HepG2 (cell line): ENCODE measurements around the gene SLC43A1. TPM values are rescaled to one million over a fixed set of nuclear protein-coding genes. Genes with fewer than 3 reads are reported as not detected.

Source experiments
- BATF2 ChIP-seq: sonication (generic); formaldehyde crosslinking; IDR thresholded peaks from 2 replicates; pipeline ENCODE4 v1.8.0; 2022; ENCODE audit warnings: mild to moderate bottlenecking, missing genetic modification reagents, moderate library complexity
- NR2F6 ChIP-seq, 2 experiments: IDR thresholded peaks; 2 replicates each; pipeline ENCODE4 v1.6.1; 2016; ENCODE audit warnings: antibody characterized with exemption in 1 of 2, mild to moderate bottlenecking in 1 of 2
- PHF8 ChIP-seq: sonication (generic); formaldehyde crosslinking; IDR thresholded peaks from 2 replicates; pipeline ENCODE4 v1.5.0; 2020; ENCODE audit warnings: missing genetic modification reagents
- REXO4 ChIP-seq: sonication (generic); formaldehyde crosslinking; IDR thresholded peaks from 2 replicates; pipeline ENCODE4 v1.8.0; 2022; ENCODE audit warnings: missing genetic modification reagents, mild to moderate bottlenecking, borderline replicate concordance
- STAG1 ChIP-seq: sonication (generic); formaldehyde crosslinking; IDR thresholded peaks from 2 replicates; pipeline ENCODE4 v1.4.0; 2020; ENCODE audit warnings: missing genetic modification reagents
- THAP9 ChIP-seq: sonication (generic); formaldehyde crosslinking; IDR thresholded peaks from 2 replicates; pipeline ENCODE4; 2020; ENCODE audit warnings: missing genetic modification reagents, mild to moderate bottlenecking, borderline replicate concordance
- ZNF318 ChIP-seq: sonication (generic); formaldehyde crosslinking; IDR thresholded peaks from 2 replicates; pipeline ENCODE4 v1.4.0; 2020; ENCODE audit warnings: mild to moderate bottlenecking, missing genetic modification reagents
- ZNF354B ChIP-seq: sonication (generic); formaldehyde crosslinking; IDR thresholded peaks from 2 replicates; pipeline ENCODE4 v1.8.0; 2022; ENCODE audit warnings: mild to moderate bottlenecking, missing genetic modification reagents
- ZNF430 ChIP-seq: sonication (generic); formaldehyde crosslinking; IDR thresholded peaks from 2 replicates; pipeline ENCODE4 v1.9.0; 2021; ENCODE audit warnings: mild to moderate bottlenecking, missing genetic modification reagents
- ZNF556 ChIP-seq: sonication (generic); formaldehyde crosslinking; IDR thresholded peaks from 2 replicates; pipeline ENCODE4 v1.4.0; 2020; ENCODE audit warnings: mild to moderate bottlenecking, missing genetic modification reagents, borderline replicate concordance
- ZNF646 ChIP-seq: sonication (generic); formaldehyde crosslinking; IDR thresholded peaks from 2 replicates; pipeline ENCODE4 v1.9.0; 2021; ENCODE audit warnings: mild to moderate bottlenecking, missing genetic modification reagents
- polyA plus RNA-seq, 8 experiments: library from polyadenylated mRNA; depleted of rRNA in 3 of 8; stranded (reverse) in 7 of 8; unstranded in 1 of 8; fragments of >200 nt; fragmentation: Illumina TruSeq in 4 of 8; extraction: Trizol in 4 of 8; gene quantifications; 2 replicates each; pipeline versions ENCODE4 v1.2.1 to v1.2.3, GENCODE V29; 2011 to 2016; ENCODE audit warnings: low read depth in 4 of 8, missing spikeins in 1 of 8, mixed read lengths in 1 of 8; ENCODE audit not compliant: insufficient read depth in 1 of 8
- total RNA-seq, 5 experiments: library from RNA; depleted of rRNA; stranded (reverse); fragments of >200 nt; fragmentation: Illumina TruSeq; extraction: Trizol; gene quantifications; 2 replicates each; pipeline ENCODE4 v1.2.3, GENCODE V29; 2016; ENCODE audit warnings: low read depth in 1 of 5

Gene SLC43A1
- total and polyA plus RNA-seq, 2 of the 13 experiments (the other 11 are each of a cell fraction or from before 2014, with no cell fraction given), result 72.3 to 87.6 TPM

- TF ChIP-seq THAP9 (CRISPR knock-in tag) (no peak), ZNF556 (no peak), BATF2 (no peak), ZNF430 (CRISPR knock-in tag) (no peak), ZNF646 (CRISPR knock-in tag) (no peak), ZNF354B (no peak), REXO4 (CRISPR knock-in tag) (no peak), PHF8 (CRISPR knock-in tag) (no peak), NR2F6 (IDR thresholded peaks at IDR 0.05) (peak; percentile 87), NR2F6 (CRISPR knock-in tag; IDR thresholded peaks at IDR 0.05) (peak; percentile 67), ZNF318 (no peak), STAG1 (no peak)
These were observed 37.0 kb upstream of the SLC43A1 start (continued) for GRCh38 chr11:57552479-57552878.
